Measurements from ENCODE around the gene BHLHA15.

DNA sequence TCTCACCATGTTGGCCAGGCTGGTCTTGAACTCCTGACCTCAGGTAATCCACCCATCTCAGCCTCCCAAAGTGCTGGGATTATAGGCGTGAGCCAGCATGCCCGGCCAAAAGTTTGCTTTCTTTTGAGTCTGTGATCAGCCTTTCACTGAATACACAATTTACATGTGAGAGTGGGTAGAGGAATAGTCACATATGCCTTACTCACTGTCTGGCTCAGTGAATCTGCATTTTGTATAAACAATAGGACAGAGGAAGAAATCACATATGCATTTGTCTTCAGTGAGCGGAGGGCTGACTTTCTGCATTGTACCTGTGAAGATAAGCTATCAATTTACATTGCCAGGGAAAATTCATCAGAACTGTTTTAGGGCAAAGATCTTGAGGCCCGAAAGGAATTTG, 43.3 kb downstream of the BHLHA15 start:
- TF ChIP-seq SP1 (IDR thresholded peaks at IDR 0.05), result no peak
- TF ChIP-seq ZNF384 (IDR thresholded peaks at IDR 0.05), result no peak
- TF ChIP-seq LEF1 (IDR thresholded peaks at IDR 0.05; ENCODE audit: borderline replicate concordance), result no peak
- TF ChIP-seq BHLHE40 (IDR thresholded peaks at IDR 0.05; ENCODE audit: borderline replicate concordance), result no peak
- TF ChIP-seq ARNT (IDR thresholded peaks at IDR 0.05), result no peak
